Stimulated activated CD4-positive, alpha-beta T cell treated with anti-CD3 and anti-CD28 coated beads, Interleukin-15, amount 100 ng/mL, for 48 hours (primary cell): Measurements from ENCODE around the gene FGR.
A peak's percentile ranks its signal among the peaks of the same experiment; 100 is the strongest.
"Not testable (repeated sequence)": the region's sequence is repeated elsewhere in the genome, so short reads cannot be mapped to it uniquely, and the experiment has no call there.

ENCODE experiments used
- DNase-seq, 2 donors: peaks; one replicate each; pipeline ENCODE4 v3.0.0-alpha.2; 2020; ENCODE audit warnings: low read depth in 2 of 2

The FGR gene

GRCh38 chr1:27635396-27636142 lies 584 bp upstream of the FGR start:
- DNase-seq: no peak

- no peak for DNase-seq
Measured at GRCh38 chr1:27634177-27634984, 604 bp downstream of the FGR start.

GRCh38 chr1:27633640-27634176 lies 1.3 kb downstream of the FGR start:
- no peak for DNase-seq

- no peak for DNase-seq
Measured at GRCh38 chr1:27633298-27633610, 1.7 kb downstream of the FGR start.

- DNase-seq: peak; percentile 47 to 66
Measured at GRCh38 chr1:27632387-27633297, 2.3 kb downstream of the FGR start.

GRCh38 chr1:27630859-27631491 lies 4.0 kb downstream of the FGR start:
- no peak for DNase-seq

GRCh38 chr1:27628712-27629111 lies 6.3 kb downstream of the FGR start:
- DNase-seq: no peak

- not testable (repeated sequence) for DNase-seq
Measured at GRCh38 chr1:27627733-27628132, 7.3 kb downstream of the FGR start.

GRCh38 chr1:27627061-27627460 lies 7.9 kb downstream of the FGR start:
- no peak for DNase-seq

GRCh38 chr1:27626031-27626935 lies 8.7 kb downstream of the FGR start:
- no peak for DNase-seq

- no peak for DNase-seq
Measured at GRCh38 chr1:27624467-27625178, 10.4 kb downstream of the FGR start.

GRCh38 chr1:27623327-27624212 lies 11.4 kb downstream of the FGR start:
- DNase-seq: no peak

- DNase-seq: no peak
Measured at GRCh38 chr1:27622828-27623227, 12.2 kb downstream of the FGR start.

GRCh38 chr1:27621051-27621920 lies 13.7 kb downstream of the FGR start:
- DNase-seq: no peak

GRCh38 chr1:27619782-27620438 lies 15.1 kb downstream of the FGR start:
- DNase-seq: not testable (repeated sequence)

GRCh38 chr1:27618341-27619082 lies 16.5 kb downstream of the FGR start:
- no peak for DNase-seq

- DNase-seq: no peak
Measured at GRCh38 chr1:27617420-27617819, 17.6 kb downstream of the FGR start.
